DND-41 (cell line): ENCODE results near the gene EPB41L4A.
A peak's percentile ranks its signal among the peaks of the same experiment; 100 is the strongest.

Experiments used
- ATAC-seq: fragments of 200-7000 bp; cut with Tn5 transposase; 3 replicates; pipeline ENCODE4 v1.9.1; 2021; ENCODE audit warnings: low read depth; ENCODE audit not compliant: insufficient read depth
- DNase-seq: peaks from one replicate; pipeline ENCODE4 v3.0.0-alpha.2; 2020
- H2AFZ ChIP-seq: 2 replicates; pipeline ENCODE4 v1.6.0; 2012; ENCODE audit warnings: low read depth, low read length
- H3K27ac ChIP-seq: 2 replicates; pipeline ENCODE4 v1.5.1; 2012; ENCODE audit warnings: low read length, inconsistent platforms
- H3K27me3 ChIP-seq: fragments of 200-600 bp; sonication (generic); 2 replicates; pipeline ENCODE4 v1.6.0; 2012; ENCODE audit warnings: low read length, mild to moderate bottlenecking, inconsistent platforms; ENCODE audit not compliant: insufficient read depth, poor library complexity
- H3K36me3 ChIP-seq: 2 replicates; pipeline ENCODE4 v1.5.1; 2012; ENCODE audit warnings: low read length, inconsistent platforms; ENCODE audit not compliant: insufficient read depth
- H3K4me1 ChIP-seq: 2 replicates; pipeline ENCODE4 v1.5.1; 2012; ENCODE audit warnings: mild to moderate bottlenecking, low read length; ENCODE audit not compliant: insufficient read depth
- H3K4me2 ChIP-seq: 2 replicates; pipeline ENCODE4 v1.6.0; 2012; ENCODE audit warnings: mild to moderate bottlenecking, moderate library complexity, low read length, inconsistent platforms; ENCODE audit not compliant: insufficient read depth
- H3K4me3 ChIP-seq, 2 experiments: fragments of 200-600 bp in 1 of 2; shearing (Covaris generic) in 1 of 2; 2 replicates each; pipeline ENCODE4 v1.5.1; 2012 to 2016; ENCODE audit warnings: inconsistent platforms in 2 of 2, low read length in 2 of 2, mild to moderate bottlenecking in 2 of 2, low read depth in 1 of 2, moderate library complexity in 1 of 2
- H3K79me2 ChIP-seq: 2 replicates; pipeline ENCODE4 v1.6.0; 2012; ENCODE audit warnings: low read length, inconsistent platforms; ENCODE audit not compliant: insufficient read depth
- H3K9ac ChIP-seq: 2 replicates; pipeline ENCODE4 v1.6.0; 2012; ENCODE audit warnings: low read depth, mild to moderate bottlenecking, inconsistent platforms, low read length, moderate library complexity
- H3K9me3 ChIP-seq: 2 replicates; pipeline ENCODE4 v1.5.1; 2012; ENCODE audit warnings: low read length, moderate library complexity, mild to moderate bottlenecking, inconsistent platforms; ENCODE audit not compliant: insufficient read depth, severe bottlenecking
- H4K20me1 ChIP-seq: 2 replicates; pipeline ENCODE4 v1.6.0; 2012; ENCODE audit warnings: low read length; ENCODE audit not compliant: insufficient read depth
- CTCF ChIP-seq: IDR thresholded peaks from 2 replicates; pipeline ENCODE4 v1.5.1; 2012; ENCODE audit warnings: borderline replicate concordance, low read length, moderate library complexity, mild to moderate bottlenecking; ENCODE audit not compliant: poor library complexity, severe bottlenecking; ENCODE audit errors: extremely low read depth
- EZH2 ChIP-seq: IDR thresholded peaks from 3 replicates; pipeline ENCODE4 v1.6.1; 2012; ENCODE audit warnings: borderline replicate concordance, low read depth, mild to moderate bottlenecking, moderate library complexity, low read length, inconsistent platforms; ENCODE audit not compliant: severe bottlenecking

EPB41L4A gene

GRCh38 chr5:112160652-112161391 is 258.3 kb downstream of the EPB41L4A start:
- H4K20me1 ChIP-seq = peaks cover 12% of the 10 kb centered on the region; the same call in 1 of the 2 replicates
- ATAC-seq (peak; percentile 91), DNase-seq (peak; percentile 90)
- peaks cover 25% of the 10 kb centered on the region for H3K79me2 ChIP-seq
- peak overlapping the region; percentile 77 for H3K27ac ChIP-seq
- peak overlapping the region; percentile 80 for H2AFZ ChIP-seq
- H3K9ac ChIP-seq = peak overlapping the region; percentile 80
- H3K4me1 ChIP-seq = peaks cover 25% of the 10 kb centered on the region
- peak overlapping the region; percentile 73 for H3K4me2 ChIP-seq
- peaks cover 40% of the 10 kb centered on the region for H3K36me3 ChIP-seq
- peak overlapping the region; percentile 58 to 77 for H3K4me3 ChIP-seq
- H3K9me3 ChIP-seq = no peaks in the 10 kb centered on the region
- TF ChIP-seq EZH2 (no peak), CTCF (peak; percentile 100)
- no peaks in the 10 kb centered on the region for H3K27me3 ChIP-seq

GRCh38 chr5:112159435-112159834 is 259.6 kb downstream of the EPB41L4A start:
- Histone ChIP-seq H3K27ac (no peak overlapping the region), H3K4me3 (no peak overlapping the region), H3K9me3 (no peaks in the 10 kb centered on the region), H3K4me2 (no peak overlapping the region), H3K79me2 (peaks cover 25% of the 10 kb centered on the region), H4K20me1 (peaks cover 12% of the 10 kb centered on the region; the same call in 1 of the 2 replicates), H2AFZ (0 out of 2 replicates have a peak overlapping the region, but pooled peaks have one; percentile 19), H3K27me3 (no peaks in the 10 kb centered on the region), H3K9ac (no peak overlapping the region), H3K4me1 (peaks cover 25% of the 10 kb centered on the region), H3K36me3 (peaks cover 26% of the 10 kb centered on the region)
- DNase-seq (no peak), ATAC-seq (no peak)
- TF ChIP-seq EZH2 (no peak), CTCF (no peak)

- Histone ChIP-seq H3K27me3 (no peaks in the 10 kb centered on the region), H3K27ac (no peak overlapping the region), H3K79me2 (peaks cover 6% of the 10 kb centered on the region), H2AFZ (no peak overlapping the region), H4K20me1 (no peaks in the 10 kb centered on the region), H3K4me1 (peaks cover 6% of the 10 kb centered on the region), H3K4me3 (no peak overlapping the region), H3K4me2 (no peak overlapping the region), H3K9ac (no peak overlapping the region), H3K9me3 (no peaks in the 10 kb centered on the region), H3K36me3 (no peaks in the 10 kb centered on the region; the same call in 1 of the 2 replicates)
- no peak for TF ChIP-seq EZH2
- no peak for TF ChIP-seq CTCF
- DNase-seq (no peak), ATAC-seq (no peak)
Measured at GRCh38 chr5:112156211-112156610, 262.9 kb downstream of the EPB41L4A start.
